Measurements from ENCODE around the gene KCNN4.

The KCNN4 gene

DNA sequence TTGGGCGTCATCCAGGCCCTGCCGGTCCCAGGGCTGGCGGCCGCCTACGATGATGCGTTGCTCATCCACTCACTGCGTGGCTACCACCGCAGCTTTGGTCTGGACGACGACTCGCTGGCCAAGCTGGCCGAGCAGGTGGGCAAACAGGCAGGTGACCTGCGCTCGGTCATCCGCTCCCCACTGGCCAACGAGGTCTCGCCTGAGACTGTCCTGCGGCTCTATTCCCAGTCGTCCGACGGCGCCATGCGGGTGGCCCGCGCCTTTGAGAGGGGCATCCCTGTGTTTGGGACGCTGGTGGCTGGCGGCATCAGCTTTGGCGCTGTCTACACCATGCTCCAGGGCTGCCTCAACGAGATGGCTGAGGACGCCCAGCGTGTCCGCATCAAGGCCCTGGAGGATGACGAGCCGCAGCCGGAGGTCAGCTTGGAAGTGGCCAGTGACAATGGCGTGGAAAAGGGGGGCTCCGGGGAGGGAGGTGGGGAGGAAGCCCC, 61.4 kb downstream of the KCNN4 start:
- no peak for DNase-seq (ENCODE audit: low read depth, low spot score)

GRCh38 chr19:43718627-43719377, 62.0 kb downstream of the KCNN4 start:
- no peak for DNase-seq (ENCODE audit: low read depth, low spot score)

Measured in ELF-1 (cell line).